OCI-LY7 (cell line): ENCODE data around the gene ZBTB20. TPM values are rescaled to one million over a fixed set of nuclear protein-coding genes. Genes with fewer than 3 reads are reported as not detected.

Experiments used
- BruUV-seq: library from RNA; stranded (reverse); fragments of 400-500 nt; replicated peaks from 2 replicates; lab custom pipeline; 2021; lab: Mats Ljungman, UMichigan
- CTCF ChIA-PET: fragments of 300-600 bp; sonication (Branson Sonifier 250); formaldehyde crosslinking; loops from one replicate; lab custom pipeline; 2022; ENCODE audit warnings: antibody characterized with exemption; ENCODE audit not compliant: unreplicated experiment; lab: Charles Lee
- POLR2A ChIA-PET: fragments of 300-600 bp; sonication (Branson Sonifier 250); formaldehyde crosslinking; loops from one replicate; lab custom pipeline; 2022; ENCODE audit warnings: antibody characterized with exemption; lab: Charles Lee
- DNase-seq: peaks from one replicate; pipeline ENCODE4 v3.0.0-alpha.2; 2015; ENCODE audit warnings: low spot score
- H2AFZ ChIP-seq: fragments of 200-600 bp; sonication (generic), shearing (Covaris generic); 2 replicates; pipeline ENCODE4 v1.6.1; 2014; ENCODE audit warnings: mild to moderate bottlenecking, antibody characterized with exemption, low read length, moderate library complexity
- H3K27ac ChIP-seq: fragments of 200-600 bp; sonication (generic); 2 replicates; pipeline ENCODE4 v1.5.1; 2014; ENCODE audit warnings: mixed run types, low read depth, mild to moderate bottlenecking, moderate library complexity, low read length, inconsistent platforms; ENCODE audit not compliant: poor library complexity, severe bottlenecking
- H3K36me3 ChIP-seq: fragments of 200-600 bp; sonication (generic); 2 replicates; pipeline ENCODE4 v1.6.1; 2014; ENCODE audit warnings: mild to moderate bottlenecking, antibody characterized with exemption, low read length, moderate library complexity, mixed read lengths; ENCODE audit not compliant: insufficient read depth
- H3K4me1 ChIP-seq: fragments of 200-600 bp; sonication (generic); 2 replicates; pipeline ENCODE4 v1.5.1; 2014; ENCODE audit warnings: mild to moderate bottlenecking, low read length; ENCODE audit not compliant: insufficient read depth, poor library complexity, severe bottlenecking
- H3K4me2 ChIP-seq: fragments of 200-600 bp; sonication (generic); 2 replicates; pipeline ENCODE4 v1.6.1; 2014; ENCODE audit warnings: mild to moderate bottlenecking, low read length
- H3K4me3 ChIP-seq: fragments of 200-600 bp; sonication (generic); 2 replicates; pipeline ENCODE4 v1.5.1; 2014; ENCODE audit warnings: mild to moderate bottlenecking, low read depth, low read length; ENCODE audit not compliant: poor library complexity, severe bottlenecking
- H3K79me2 ChIP-seq: fragments of 200-600 bp; sonication (generic); 2 replicates; pipeline ENCODE4 v1.6.1; 2016; ENCODE audit warnings: low read depth, mild to moderate bottlenecking, low read length, moderate library complexity, mixed read lengths; ENCODE audit not compliant: insufficient read depth
- H3K9me2 ChIP-seq: fragments of 200-600 bp; sonication (generic); 2 replicates; pipeline ENCODE4 v1.6.1; 2016; ENCODE audit warnings: mild to moderate bottlenecking, low read length, mixed read lengths; ENCODE audit not compliant: insufficient read depth
- H3K9me3 ChIP-seq: fragments of 200-600 bp; sonication (generic); 2 replicates; pipeline ENCODE4 v1.6.1; 2014; ENCODE audit warnings: mild to moderate bottlenecking, mixed run types, low read length, mixed read lengths
- H4K20me1 ChIP-seq: fragments of 200-600 bp; sonication (generic); 2 replicates; pipeline ENCODE4 v1.6.1; 2014; ENCODE audit warnings: mild to moderate bottlenecking, antibody characterized with exemption, low read length, moderate library complexity, mixed read lengths; ENCODE audit not compliant: insufficient read depth
- EZH2phosphoT487 ChIP-seq: fragments of 200-600 bp; sonication (generic); IDR thresholded peaks from 2 replicates; pipeline ENCODE4 v1.6.1; 2018; ENCODE audit warnings: low read depth, borderline replicate concordance, mild to moderate bottlenecking, mixed run types, antibody characterized with exemption, low read length, moderate library complexity, mixed read lengths
- intact Hi-C: fragments of 100-400 bp; cut with micrococcal nuclease; formaldehyde crosslinking; loops from one replicate; pipeline ENCODE4 v1.10.0; 2022; ENCODE audit not compliant: unreplicated experiment
- total RNA-seq, 2 experiments: library from RNA; depleted of rRNA in 1 of 2; stranded (reverse); fragments of >200 nt in 1 of 2; shearing (Covaris generic) in 1 of 2; gene quantifications; 2 replicates each; pipeline ENCODE4 v1.2.3, GENCODE V29; 2014 to 2022
- TF ChIP-seq, protein P1 (sequence below): fragments of 200-600 bp; sonication (generic); conservative IDR thresholded peaks from 2 replicates; pipeline ENCODE4 v1.5.1; 2014; ENCODE audit warnings: mild to moderate bottlenecking, antibody characterized with exemption, low read length, moderate library complexity, mixed read lengths

The ZBTB20 gene
- total RNA-seq, 2 experiments from 2014 or later, result 5.5 to 11.8 TPM

GRCh38 chr3:114400371-114400770 lies 746.7 kb downstream of the ZBTB20 start:
- H3K9me2 ChIP-seq, result no peaks in the 10 kb centered on the region
- no peak overlapping the region for H3K4me2 ChIP-seq
- H3K27ac ChIP-seq, result no peak overlapping the region
- H2AFZ ChIP-seq, result no peak overlapping the region
- TF ChIP-seq EZH2phosphoT487, result no peak
- TF ChIP-seq, protein P1, sequence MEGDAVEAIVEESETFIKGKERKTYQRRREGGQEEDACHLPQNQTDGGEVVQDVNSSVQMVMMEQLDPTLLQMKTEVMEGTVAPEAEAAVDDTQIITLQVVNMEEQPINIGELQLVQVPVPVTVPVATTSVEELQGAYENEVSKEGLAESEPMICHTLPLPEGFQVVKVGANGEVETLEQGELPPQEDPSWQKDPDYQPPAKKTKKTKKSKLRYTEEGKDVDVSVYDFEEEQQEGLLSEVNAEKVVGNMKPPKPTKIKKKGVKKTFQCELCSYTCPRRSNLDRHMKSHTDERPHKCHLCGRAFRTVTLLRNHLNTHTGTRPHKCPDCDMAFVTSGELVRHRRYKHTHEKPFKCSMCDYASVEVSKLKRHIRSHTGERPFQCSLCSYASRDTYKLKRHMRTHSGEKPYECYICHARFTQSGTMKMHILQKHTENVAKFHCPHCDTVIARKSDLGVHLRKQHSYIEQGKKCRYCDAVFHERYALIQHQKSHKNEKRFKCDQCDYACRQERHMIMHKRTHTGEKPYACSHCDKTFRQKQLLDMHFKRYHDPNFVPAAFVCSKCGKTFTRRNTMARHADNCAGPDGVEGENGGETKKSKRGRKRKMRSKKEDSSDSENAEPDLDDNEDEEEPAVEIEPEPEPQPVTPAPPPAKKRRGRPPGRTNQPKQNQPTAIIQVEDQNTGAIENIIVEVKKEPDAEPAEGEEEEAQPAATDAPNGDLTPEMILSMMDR, result no peak
- no peaks in the 10 kb centered on the region for H3K36me3 ChIP-seq
- H3K9me3 ChIP-seq, result no peaks in the 10 kb centered on the region
- H4K20me1 ChIP-seq, result no peaks in the 10 kb centered on the region
- no peak overlapping the region for H3K4me3 ChIP-seq
- BruUV-seq, result no TSS peak
- no peaks in the 10 kb centered on the region for H3K4me1 ChIP-seq
- CTCF ChIA-PET, result interaction anchor here (0.6 kb wide), 1 partner anchor 1359 kb away, joined by 8 read pairs; no protein-coding TSS in a partner anchor
- H3K79me2 ChIP-seq, result no peaks in the 10 kb centered on the region
- DNase-seq, result no peak
- intact Hi-C loops, result no loop called here
- POLR2A ChIA-PET, result interaction anchor here (0.5 to 1.5 kb wide), 2 partner anchors 9 to 719 kb away, joined by 3 to 5 read pairs; no protein-coding TSS in a partner anchor

GRCh38 chr3:114394551-114394950 lies 752.5 kb downstream of the ZBTB20 start:
- intact Hi-C loops, result no loop called here
- H3K9me3 ChIP-seq, result no peaks in the 10 kb centered on the region
- TF ChIP-seq, protein P1, result no peak
- TF ChIP-seq EZH2phosphoT487, result no peak

GRCh38 chr3:114393367-114394072 lies 753.6 kb downstream of the ZBTB20 start:
- H2AFZ ChIP-seq, result no peak overlapping the region
- no peak for TF ChIP-seq EZH2phosphoT487
- TF ChIP-seq, protein P1, result no peak
- H3K79me2 ChIP-seq, result no peaks in the 10 kb centered on the region

More at GRCh38 chr3:114394551-114394950, 752.5 kb downstream of the ZBTB20 start:
- no peaks in the 10 kb centered on the region for H4K20me1 ChIP-seq
- H3K4me1 ChIP-seq, result no peaks in the 10 kb centered on the region
- ChIA-PET POLR2A (interaction anchor here (0.5 to 3.1 kb wide), 8 partner anchors 10 to 103 kb away, joined by 3 to 11 read pairs (median 4); no protein-coding TSS in a partner anchor), CTCF (no interaction called here)
- DNase-seq, result no peak
- H3K79me2 ChIP-seq, result no peaks in the 10 kb centered on the region
- no peaks in the 10 kb centered on the region for H3K36me3 ChIP-seq
- no TSS peak for BruUV-seq
- H3K27ac ChIP-seq, result no peak overlapping the region
- H3K4me3 ChIP-seq, result no peak overlapping the region
- no peaks in the 10 kb centered on the region for H3K9me2 ChIP-seq
- H2AFZ ChIP-seq, result no peak overlapping the region
- H3K4me2 ChIP-seq, result no peak overlapping the region

More at GRCh38 chr3:114393367-114394072, 753.6 kb downstream of the ZBTB20 start:
- BruUV-seq, result no TSS peak
- Histone ChIP-seq H3K27ac (no peak overlapping the region), H3K4me2 (no peak overlapping the region), H3K36me3 (no peaks in the 10 kb centered on the region), H3K9me2 (no peaks in the 10 kb centered on the region), H3K4me1 (no peaks in the 10 kb centered on the region), H4K20me1 (no peaks in the 10 kb centered on the region), H3K9me3 (no peaks in the 10 kb centered on the region), H3K4me3 (no peak overlapping the region)
- intact Hi-C loops, result no loop called here
- CTCF ChIA-PET, result interaction anchor here (1.1 kb wide), 1 partner anchor 9 kb away, joined by 3 read pairs; no protein-coding TSS in a partner anchor
- POLR2A ChIA-PET, result interaction anchor here (0.6 to 3.1 kb wide), 5 partner anchors 11 to 1304 kb away, joined by 3 to 11 read pairs (median 3); no protein-coding TSS in a partner anchor
- no peak for DNase-seq
